OCI-LY3 (cell line): Measurements from ENCODE around the gene NOP56.

Experiments
- CTCF ChIP-seq: fragments of 200-600, 300-600 bp; sonication (generic); IDR thresholded peaks from 2 replicates; pipeline ENCODE4 v1.5.1; 2014; ENCODE audit warnings: antibody characterized with exemption, low read length, low read depth
- EZH2phosphoT487 ChIP-seq: fragments of 200-600 bp; shearing (Covaris generic); IDR thresholded peaks from 2 replicates; pipeline ENCODE4 v1.6.1; 2018; ENCODE audit warnings: antibody characterized with exemption, mixed run types, low read depth

GRCh38 chr20:2701671-2702081 is 49.2 kb downstream of the NOP56 start:
- TF ChIP-seq CTCF, result no peak
- TF ChIP-seq EZH2phosphoT487, result no peak
